Keratinocyte (primary cell): ENCODE measurements around the gene MYT1.

Source experiments
- CTCF ChIP-seq, 3 experiments: IDR thresholded peaks in 1 of 3; conservative IDR thresholded peaks in 1 of 3; optimal IDR thresholded peaks in 1 of 3; 2 replicates in 2 of 3; 3 replicates in 1 of 3; pipeline versions ENCODE3 to v1.5.1; 2011; ENCODE audit warnings: low read length in 3 of 3, mild to moderate bottlenecking in 3 of 3, moderate library complexity in 2 of 3, control low read depth in 1 of 3, inconsistent platforms in 1 of 3; ENCODE audit not compliant: insufficient read depth in 2 of 3; ENCODE audit errors: extremely low read depth in 1 of 3
- EZH2 ChIP-seq: IDR thresholded peaks from one replicate; pipeline ENCODE4 v1.6.1; 2012; ENCODE audit warnings: inconsistent platforms, mild to moderate bottlenecking, low read length, moderate library complexity

DNA sequence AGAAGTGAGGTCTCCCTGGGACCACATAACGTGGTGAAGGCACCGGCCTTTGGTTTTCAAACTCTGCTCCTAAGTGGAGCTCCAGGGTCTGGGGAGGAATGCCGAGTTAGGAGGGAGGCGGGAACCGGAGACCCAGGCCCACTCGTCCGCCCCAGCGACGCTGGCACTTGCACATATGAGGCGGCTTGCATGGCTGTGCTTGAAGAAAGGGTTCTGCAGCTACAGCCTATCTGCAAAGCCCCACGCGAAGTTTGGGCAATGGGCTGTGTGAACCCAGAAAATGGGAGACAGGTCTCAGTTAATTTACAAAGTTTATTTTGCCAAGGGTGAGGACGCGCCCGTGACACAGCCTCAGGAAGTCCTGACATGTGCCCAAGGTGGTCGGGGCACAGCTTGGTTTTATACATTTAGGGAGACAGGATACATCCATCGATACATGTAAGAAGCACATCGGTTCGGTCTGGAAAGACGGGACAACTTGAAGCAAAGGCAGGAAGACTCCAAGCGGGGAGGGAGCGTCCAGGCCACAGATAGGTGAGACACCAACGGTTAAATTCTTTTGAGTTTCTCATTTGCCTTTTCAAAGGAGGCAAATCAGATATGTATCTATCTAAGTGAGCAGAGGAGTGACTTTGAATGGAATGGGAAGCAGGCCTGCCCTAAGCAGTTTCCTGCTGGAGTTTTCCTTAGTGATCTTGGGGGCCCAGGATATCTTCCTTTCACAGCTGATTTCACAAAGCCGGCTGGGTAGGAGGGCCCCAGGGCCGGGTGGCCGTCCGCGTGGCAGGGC is 90.5 kb downstream of the MYT1 start:
- TF ChIP-seq EZH2 (no peak), CTCF (optimal IDR thresholded peaks at IDR 0.05 in 1 of 3, IDR thresholded peaks at IDR 0.05 in 1 of 3, conservative IDR thresholded peaks at IDR 0.05 in 1 of 3; ENCODE audit: extremely low read depth in 1 of 3, insufficient read depth in 2 of 3, low read length in 3 of 3) (no peak)
